Fibroblast of peridontal ligament (primary cell): Measurements from ENCODE around the gene RBM8A.

Experiments
- DNase-seq: peaks from one replicate; pipeline ENCODE4 v3.0.0-alpha.2; 2010; ENCODE audit errors: extremely low read depth

Gene RBM8A

GRCh38 chr1:145884675-145885074 is 42.6 kb downstream of the RBM8A start:
- peak; percentile 57 for DNase-seq

- no peak for DNase-seq
These were observed 47.5 kb downstream of the RBM8A start for GRCh38 chr1:145879775-145880174.

GRCh38 chr1:145878724-145879123 is 48.6 kb downstream of the RBM8A start:
- no peak for DNase-seq

- DNase-seq = no peak
These were observed 49.3 kb downstream of the RBM8A start for GRCh38 chr1:145877923-145878486.

- DNase-seq = no peak
These were observed 52.6 kb downstream of the RBM8A start for GRCh38 chr1:145874646-145875045.

GRCh38 chr1:145871994-145872924 is 55.0 kb downstream of the RBM8A start:
- DNase-seq = peak; percentile 30
